ENCODE measurements around the gene ZNF853.
A peak's percentile ranks its signal among the peaks of the same experiment; 100 is the strongest.
"Not testable (repeated sequence)": the region's sequence is repeated elsewhere in the genome, so short reads cannot be mapped to it uniquely, and the experiment has no call there.

ZNF853 gene

DNA sequence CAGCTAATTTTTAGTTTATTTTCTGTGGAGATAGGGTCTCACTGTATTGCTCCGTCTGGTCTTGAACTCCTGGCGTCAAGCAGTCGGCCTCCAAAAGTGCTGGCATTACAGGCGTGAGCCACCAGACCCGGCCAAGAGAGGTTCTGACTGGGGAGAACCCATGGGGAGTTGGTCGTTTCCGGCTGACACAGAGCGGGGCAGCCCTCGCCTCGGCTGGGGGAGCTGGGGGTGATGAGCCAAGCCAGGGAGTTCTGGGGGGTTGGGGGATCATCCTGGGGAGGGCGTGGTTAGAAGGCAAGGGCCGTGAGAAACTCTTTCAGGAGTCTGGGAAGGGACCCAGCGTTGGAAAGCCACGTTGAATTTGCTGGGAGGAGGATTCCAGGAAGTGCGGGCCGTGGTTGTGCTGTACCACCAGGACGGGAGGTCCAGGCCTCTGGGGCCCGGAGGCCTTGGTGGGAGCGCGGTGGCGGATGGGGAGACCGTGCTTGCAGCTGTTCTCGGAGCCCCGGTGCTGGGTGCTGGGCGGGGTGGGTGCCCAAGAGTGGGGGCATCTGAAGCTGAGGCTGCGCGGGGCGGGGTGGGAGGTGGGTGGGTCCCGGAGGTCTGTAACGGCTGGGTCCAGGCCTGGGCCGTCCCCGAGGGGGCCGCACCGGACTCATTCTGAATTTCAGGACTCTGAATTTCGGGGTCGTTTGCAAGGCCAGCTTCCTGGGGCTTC, 8.4 kb upstream of the ZNF853 start:
- no peak for DNase-seq

DNA sequence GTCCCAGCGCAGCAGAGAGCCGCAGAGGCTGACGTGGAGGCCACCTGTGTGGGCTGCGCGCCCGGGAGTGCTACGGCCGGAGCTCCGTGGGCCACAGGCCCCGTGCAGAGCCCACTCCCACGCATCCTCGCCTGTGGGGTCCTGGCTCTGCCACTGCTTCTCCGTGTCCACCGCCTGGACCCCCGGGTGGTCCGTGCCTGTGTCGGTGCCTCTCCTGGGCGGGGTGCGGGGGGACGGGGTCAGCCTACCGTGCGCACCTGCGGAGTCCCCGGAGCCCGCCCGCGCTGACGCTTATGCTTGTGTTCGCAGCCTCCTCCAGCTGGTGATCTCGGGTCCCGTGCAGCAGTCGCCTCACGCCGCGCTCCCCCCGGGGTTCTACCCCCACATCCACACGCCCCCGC, 7.8 kb upstream of the ZNF853 start:
- no peak for DNase-seq

DNA sequence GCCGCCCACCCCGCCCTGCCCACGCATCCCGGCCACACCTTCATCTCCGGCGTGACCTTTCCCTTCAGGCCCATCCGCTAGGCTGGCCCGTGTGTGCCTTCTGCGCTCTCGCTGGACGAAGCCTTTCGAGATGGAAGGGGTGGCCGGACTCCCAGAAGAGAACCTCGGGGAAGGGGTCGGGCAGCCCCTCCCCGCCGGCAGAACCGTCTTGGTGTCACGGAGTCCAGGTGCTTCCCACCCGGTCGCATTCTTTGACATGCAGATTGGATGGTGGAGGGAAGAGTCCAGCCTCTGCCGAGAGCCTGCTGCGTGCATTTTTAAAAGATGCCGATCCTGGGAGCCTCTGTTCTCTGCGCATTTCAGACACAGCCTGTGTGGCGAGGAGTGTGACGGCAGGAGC, 7.3 kb upstream of the ZNF853 start:
- DNase-seq, result no peak

DNA sequence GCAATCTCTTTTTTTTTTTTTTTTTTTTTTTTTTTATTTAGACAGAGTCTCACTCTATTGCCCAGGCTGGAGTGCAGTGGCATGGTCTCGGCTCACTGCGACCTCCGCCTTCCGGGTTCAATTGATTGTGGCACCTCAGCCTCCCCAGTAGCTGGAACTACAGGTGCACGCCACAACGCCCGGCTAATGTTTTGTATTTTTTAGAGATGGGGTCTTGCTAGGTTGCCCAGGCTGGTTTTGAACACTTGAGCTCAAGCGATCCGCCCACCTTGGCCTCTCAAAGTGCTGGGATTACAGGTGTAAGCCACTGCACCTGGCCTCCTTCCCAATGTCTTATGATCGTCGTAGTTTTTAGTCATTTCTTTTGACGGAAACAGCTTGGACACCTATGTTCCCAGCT, 6.6 kb upstream of the ZNF853 start:
- no peak for DNase-seq

DNA sequence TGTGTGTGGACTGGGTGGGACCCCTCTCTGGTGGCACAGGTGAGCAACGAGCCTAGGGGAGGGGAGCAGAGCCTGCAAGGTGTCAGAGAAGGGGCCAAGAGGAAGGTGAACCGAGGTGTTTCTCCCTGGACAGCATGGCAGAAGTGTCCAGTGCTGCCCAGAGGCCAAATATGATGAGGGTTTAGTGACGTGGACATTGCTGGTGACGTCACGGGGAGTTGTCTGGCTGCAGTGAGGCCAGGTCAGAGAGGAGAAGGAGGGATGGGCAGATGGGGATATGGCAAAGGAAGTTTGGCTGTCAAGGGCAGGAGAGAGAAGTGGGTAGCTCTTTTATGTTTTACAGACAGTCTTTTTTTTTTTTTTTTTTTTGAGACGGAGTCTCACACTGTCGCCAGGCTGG, 2.6 kb upstream of the ZNF853 start:
- no peak for DNase-seq

DNA sequence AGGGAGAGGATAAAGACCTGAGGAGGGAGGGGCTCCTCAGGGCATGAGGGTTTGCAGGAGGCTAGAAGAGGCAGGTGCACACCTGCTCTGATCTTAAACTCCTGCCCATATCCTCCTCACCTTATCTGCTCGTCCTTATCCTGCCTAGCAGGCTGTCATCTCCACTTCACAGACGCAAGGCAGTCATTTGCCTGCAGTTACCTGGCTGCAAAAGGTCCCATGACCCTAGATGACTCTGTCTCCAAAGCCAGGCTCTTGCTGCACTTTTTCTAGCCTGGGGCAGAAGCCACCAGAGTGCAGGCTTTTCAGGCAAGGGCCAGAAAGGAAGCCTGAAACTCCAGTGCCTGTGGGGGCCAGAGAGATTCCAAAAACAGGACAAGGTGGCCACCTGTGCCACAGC, 1.7 kb upstream of the ZNF853 start:
- DNase-seq, result no peak

DNA sequence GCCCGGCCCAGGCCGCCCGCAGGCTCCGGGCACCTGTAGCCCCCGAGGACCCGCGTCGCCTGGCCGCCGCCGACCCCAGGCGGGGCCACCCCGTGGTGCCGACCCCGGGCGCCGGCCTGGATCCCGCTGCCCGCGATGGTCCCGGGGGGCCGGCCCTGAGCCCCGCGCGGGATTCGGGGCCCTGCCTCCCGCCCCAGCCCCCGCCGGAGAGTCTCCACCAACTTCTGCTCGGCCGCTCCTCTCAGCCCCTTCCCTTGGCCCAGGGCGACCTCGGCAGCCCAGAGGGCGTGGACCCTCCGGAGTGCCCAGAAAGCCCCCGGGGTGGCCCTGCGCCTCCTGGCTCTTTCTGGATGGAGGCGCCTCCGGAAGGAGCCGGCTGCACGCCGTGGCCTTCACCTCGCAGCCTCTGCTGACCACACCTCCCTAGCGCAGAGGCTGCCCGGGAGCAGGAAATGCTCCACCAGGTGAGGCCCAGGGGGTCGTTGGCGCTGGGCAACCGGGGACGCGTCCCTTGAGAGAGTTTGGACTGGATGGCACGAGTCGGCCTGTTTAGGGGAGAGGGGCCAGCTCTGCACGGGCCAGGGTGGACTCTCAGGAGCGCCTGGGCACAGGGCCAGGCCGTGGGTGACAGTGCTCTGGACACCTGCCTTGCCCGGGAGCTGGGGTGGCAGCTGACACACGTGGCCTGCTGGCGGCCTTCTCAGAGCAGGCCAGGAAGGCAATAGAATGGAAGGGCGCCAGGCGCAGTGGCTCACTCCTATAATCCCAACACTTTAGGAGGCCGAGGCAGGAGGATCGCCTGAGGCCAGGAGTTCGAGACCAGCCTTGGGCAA, 529 bp downstream of the ZNF853 start:
- DNase-seq, result no peak

DNA sequence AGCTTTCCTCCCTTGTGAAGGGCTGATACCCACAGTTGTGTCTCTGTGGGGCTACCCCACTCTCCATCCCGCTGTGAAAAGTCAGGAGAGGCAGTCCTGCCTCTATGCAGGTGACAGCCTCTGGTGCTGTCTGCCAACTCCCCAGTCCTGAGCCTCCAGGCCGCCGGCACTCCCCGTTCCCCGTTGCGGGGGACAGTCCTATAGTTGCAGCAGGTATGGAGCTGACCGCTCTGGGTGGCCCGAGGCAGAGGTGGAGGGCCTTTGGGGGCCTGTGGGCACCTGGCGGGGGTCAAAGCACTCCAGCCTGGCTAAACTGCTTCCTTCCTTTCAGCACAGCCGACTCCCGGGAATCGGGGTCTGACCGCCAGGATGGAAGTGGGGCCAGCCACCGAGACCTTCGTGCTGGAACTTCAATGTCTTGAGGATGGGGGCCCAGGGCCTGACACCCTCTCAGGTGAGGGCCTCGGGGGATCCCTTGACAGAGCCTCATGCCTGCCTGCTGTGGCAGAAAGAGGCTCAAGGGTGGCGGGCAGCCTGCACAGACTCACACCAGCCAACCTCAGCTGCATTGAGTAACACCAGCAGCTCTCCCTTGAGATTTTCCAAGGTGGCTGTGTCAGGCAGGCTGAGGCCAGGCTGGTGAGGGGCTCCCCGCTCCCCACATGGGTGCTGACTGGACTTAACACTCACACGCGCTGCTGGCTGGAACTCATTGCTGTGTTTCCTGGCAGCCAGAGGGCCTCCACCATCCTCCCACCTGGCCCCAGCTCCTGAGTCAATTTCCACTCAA, 1.6 kb downstream of the ZNF853 start:
- no peak for DNase-seq

DNA sequence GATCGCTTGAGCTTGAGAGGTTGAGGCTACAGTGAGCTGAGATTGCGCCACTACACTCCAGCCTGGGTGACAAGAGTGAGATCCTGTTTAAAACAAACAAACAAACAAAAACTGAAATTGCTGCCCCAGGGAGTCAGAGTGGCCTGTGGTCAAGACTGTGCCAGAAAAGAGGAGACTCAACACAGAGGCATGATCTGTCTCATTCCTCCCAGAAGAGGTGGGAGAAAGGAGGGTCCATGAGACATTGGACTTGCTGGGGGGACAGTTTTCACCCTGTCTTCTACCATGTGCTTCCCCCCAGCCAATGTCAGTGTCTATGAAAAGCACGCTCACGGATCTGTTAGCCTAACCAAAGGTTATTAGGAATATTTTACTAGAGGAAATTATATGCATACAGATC, 3.2 kb downstream of the ZNF853 start:
- no peak for DNase-seq

DNA sequence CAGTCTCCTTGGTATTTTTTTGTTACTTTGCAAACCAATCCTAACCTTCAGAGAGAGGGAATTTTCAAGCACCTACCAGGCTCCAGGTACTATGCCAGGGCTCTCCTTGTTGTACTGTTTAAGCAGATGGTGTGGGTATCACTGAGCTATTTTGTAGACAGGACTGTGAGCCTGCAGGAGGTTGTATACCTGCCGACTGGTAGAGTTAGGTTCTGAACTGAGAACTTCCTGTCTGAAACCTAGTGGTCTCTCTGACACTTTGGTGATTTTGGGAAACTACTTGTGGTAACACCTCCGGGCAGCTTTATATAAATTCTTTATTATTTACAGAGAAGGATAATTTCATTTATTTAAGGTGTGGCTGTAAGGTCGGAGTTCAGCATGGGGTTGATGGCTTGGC, 4.6 kb downstream of the ZNF853 start:
- no peak for DNase-seq

DNA sequence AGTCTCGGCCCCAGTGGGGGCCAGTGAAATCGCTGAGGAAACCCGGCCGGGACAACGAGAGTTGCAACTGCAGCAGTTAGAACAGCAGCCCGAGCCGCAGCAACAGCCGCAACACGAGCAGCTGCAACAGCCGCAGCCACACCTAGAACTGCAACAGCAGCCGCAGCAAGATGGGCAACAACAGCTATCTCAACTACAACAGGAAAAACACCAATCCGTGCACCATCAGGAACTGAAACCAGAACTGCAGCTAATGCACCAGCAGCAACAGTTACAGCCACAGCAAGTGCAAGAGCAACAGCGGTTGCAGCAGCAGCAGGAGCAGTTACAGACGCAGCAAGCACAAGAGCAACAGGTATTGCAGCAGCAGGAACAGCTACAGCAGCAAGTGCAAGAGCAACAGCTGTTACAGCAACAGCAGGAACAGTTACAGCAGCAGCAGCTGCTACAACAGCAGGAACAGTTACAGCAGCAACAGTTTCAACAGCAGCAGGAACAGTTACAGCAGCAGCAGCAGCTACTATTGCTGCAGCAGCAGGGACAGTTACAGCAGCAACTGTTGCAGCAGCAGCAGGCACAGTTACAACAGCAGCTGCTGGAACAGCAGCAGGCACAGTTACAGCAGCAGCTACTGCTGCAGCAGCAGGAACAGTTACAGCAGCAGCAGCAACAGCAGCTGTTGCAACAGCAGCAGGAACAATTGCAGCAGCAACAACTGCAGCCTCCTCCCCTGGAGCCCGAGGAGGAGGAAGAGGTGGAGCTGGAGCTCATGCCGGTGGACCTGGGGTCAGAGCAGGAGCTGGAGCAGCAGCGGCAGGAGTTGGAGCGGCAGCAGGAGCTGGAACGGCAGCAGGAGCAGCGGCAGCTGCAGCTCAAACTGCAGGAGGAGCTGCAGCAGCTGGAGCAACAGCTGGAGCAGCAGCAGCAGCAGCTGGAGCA, 6.1 kb downstream of the ZNF853 start:
- DNase-seq, result no peak

DNA sequence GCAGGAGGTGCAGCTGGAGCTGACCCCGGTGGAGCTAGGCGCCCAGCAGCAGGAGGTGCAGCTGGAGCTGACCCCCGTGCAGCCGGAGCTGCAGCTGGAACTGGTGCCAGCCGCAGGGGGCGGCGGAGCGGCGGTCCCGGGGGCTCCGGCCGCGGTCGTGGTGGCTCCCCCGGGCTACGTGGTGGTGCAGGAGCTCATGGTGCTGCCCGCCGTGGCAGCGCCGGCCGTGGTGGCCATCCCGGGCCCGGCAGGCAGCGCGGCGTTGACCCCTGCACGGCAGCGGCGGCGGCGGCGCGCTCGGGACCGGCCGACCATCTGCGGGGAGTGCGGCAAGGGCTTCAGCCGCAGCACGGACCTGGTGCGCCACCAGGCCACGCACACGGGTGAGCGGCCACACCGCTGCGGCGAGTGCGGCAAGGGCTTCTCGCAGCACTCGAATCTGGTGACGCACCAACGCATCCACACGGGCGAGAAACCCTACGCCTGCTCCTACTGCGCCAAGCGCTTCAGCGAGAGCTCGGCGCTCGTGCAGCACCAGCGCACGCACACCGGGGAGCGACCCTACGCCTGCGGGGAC, 6.8 kb downstream of the ZNF853 start:
- DNase-seq, result no peak

DNA sequence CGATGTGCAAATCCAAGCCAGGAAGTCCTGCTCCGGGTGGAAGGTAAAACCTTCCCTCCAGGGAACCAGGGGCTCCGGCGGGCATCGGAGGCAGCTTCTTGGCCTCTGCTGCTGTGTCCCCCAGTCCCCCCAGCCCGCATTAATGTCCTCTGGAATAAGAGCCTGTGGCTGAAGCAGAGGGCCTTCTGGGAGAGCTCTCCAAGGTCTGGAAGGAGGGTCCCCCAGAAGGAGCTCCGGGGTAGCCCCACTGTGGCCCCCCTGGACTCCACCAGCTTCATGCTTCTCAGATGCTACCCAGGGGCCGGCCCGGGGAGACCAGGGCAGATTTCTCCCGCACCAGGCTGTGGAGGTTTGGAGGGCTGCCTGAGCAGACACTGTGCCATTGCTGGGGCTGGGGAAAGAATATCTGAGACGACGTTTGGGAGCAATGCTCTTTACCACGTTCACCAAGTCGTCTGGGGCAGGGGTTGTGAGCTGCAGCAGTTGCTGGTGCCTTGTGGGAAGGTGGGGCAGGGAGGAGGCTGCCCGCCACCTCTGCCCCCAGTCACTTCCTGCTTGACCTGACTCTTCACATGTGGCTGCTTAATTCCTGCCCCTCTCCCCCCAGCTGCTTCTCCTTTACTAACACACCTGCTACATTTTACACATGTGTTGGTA, 8.3 kb downstream of the ZNF853 start:
- DNase-seq, result no peak

DNA sequence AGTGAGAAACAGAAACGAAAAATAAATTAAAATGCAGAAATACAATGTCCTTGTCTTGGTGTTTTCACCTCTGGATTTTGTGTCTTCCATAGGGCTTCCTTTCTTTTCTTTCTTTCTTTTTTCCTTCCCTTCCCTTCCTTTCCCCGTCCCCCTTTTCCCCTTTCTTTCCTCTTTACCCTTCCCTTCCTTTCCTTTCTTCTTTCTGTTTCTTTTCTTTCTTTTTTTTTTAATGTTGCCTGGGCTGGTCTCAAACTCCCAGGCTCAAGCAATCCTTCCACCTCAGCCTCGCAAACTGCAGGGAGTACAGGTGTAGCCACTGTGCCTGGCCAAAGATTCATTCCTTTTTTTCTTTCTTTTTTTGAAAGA, 8.8 kb downstream of the ZNF853 start:
- DNase-seq, result no peak

DNA sequence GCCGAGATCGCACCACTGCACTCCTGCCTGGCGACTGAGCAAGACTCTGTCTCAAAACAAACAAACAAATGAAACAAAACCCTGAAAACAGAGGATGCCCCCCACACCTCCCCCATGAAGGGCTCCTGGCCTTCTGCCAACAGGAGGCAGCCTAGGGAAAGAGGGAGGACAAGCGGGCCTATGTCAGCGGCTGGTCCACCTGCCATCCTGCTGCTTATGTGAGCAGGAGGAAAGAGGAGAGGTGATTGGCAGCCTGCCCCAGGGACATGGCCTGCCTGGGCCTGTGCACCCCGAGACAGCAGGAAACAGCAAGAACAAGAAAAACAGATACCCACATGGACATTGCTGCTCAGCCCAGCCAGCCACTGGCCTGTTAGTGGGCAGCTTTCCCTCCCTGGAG, 12.6 kb downstream of the ZNF853 start:
- DNase-seq, result no peak

DNA sequence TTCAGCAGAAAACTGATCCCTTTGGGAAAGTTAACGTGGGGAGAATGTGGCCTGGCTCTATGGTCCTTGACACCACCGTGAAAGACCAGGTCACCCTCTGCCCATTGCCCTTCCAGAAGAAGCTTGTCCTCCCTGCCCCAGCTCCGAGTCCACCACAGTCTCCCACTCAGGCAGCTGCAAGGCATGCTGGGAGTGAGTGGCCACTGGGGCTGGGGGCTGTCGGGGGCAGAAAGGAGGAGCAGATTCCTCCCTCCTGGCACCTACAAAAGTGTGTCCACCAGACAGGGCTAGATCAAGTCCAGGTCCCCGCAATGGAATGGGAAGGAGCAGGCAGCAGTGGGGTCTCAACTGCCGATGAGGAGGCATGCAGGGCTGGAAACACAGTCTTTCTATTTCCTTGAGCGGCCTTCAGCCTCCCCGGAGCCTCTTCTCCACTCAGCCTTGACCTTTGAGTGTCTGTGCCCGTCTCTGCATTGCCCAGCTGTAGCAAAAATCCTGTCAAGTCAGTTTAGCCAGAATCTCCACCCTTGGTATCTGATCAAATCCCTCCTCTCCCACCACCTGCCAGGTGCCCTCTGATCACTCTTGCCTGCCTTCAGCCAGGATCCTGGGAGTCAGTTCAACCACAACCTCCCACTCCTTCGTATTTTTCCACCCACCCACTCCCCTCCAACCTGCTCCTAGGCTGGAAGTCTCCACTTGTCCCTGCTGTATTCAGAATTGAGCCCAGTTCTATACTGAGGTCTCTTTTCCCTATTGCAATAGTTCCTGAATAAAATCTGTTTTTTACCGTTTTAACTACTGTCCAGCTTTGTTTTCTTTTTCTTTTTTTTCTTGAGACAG, 14.8 kb downstream of the ZNF853 start:
- DNase-seq, result no peak

DNA sequence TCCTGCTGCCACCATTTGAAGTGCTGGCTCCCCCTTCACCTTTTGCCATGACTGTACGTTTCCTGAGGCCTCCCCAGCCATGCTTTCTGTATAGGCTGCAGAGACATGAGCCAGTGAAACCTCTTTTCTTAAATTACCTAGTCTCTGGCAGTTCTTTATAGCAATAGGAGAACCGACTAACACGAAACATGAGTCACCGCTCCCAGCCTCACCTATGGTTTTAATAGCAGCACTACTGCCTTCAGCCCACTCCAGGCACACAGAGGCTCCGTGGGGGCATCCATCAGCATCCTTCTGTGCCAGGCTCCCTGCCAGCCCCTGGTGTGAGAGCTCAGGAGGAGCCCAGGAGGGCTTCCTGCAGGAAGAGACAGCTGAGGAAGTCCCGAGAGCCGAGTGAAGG, 16.2 kb downstream of the ZNF853 start:
- no peak for DNase-seq

DNA sequence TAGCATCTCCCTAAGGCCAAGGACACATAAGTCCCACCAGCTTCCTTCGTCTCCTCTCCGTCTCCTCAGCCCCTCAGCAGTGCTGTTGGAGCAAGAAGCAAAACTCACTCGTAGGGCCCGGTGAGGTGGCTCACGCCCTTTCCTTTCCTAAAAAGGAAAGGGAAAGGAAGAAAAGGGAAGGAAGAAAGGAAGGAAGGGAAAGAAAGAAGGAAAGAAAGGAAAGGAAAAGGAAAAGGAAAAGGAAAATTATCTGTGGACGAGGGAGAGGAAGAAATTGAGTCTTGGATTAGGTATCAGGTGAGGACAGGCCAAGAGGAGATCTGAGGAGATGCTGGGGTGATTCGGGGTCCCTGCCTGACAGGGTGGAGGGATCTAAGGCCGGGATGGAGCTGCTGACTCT, 18.6 kb downstream of the ZNF853 start:
- no peak for DNase-seq

DNA sequence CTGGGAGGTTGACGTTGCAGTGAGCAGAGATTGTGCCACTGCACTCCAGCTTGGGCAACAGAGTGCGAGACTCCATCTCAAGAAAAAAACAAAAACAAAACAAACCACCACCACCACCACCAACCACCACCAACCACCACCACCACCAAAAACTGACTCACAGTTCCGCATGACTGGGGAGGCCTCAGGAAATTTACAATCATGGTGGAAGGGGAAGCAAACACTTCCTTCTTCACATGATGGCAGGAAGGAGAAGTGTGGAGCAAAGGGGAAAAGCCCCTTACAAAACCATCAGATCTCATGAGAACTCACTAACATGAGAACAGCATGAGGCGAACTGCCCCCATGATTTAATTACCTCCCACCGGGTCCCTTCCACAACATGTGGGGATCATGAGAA, 19.6 kb downstream of the ZNF853 start:
- not testable (repeated sequence) for DNase-seq

DNA sequence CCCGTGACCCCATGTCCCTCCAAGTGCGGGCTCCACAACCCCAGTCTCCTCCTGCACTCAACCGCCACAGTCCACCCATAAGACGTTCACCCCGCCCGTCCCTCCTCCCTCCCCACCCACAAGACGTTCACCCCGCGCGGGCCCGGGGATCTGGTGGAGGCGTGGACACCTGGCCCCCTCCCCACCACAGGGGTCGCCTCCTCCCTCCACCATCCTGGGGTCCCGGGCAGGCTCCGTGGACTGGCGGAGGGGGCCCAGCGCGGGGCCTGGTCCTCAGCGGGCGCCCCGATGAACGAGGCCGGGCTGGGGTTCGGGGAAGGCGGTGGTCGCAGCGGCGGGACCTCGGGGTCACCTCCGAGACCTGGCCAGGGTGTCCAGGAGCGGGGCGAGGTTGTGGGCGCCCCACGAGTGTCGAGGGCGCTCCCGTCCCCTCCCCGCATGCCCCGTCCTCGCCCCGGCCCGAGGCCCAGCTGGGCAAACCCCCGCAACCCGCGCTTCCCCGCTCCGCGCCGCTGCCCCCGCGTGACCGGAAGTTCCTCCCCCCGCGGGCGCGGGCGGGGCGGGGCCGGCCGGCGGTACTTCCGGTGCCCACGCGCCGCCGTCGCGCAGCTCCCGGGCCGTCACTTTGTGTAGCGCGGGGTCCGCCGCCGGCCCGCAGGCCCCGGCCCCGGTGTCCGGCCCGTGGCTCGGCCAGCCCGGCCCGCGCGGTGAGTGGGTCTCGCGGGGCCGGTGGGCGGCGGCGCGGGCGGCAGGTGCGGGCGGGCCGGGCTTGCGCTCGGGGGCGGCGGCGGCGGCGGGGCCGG, 21.5 kb downstream of the ZNF853 start, which contains the start of gene ZNF316:
Gene ZNF316 (plus strand): TSS at position 578 of the 803 bp plus-strand sequence. CDS start 5,092 bp downstream, outside the sequence.
- peak; percentile 47 for DNase-seq

Measured in activated T-cell treated with anti-CD3 and anti-CD28 coated beads for 4 hours (primary cell).